ENCODE results near the gene C1QL3. TPM values are rescaled to one million over a fixed set of nuclear protein-coding genes. Genes with fewer than 3 reads are reported as not detected.

C1QL3 gene
- total RNA-seq, 1 donor from 2014 or later = 0.28 TPM

DNA sequence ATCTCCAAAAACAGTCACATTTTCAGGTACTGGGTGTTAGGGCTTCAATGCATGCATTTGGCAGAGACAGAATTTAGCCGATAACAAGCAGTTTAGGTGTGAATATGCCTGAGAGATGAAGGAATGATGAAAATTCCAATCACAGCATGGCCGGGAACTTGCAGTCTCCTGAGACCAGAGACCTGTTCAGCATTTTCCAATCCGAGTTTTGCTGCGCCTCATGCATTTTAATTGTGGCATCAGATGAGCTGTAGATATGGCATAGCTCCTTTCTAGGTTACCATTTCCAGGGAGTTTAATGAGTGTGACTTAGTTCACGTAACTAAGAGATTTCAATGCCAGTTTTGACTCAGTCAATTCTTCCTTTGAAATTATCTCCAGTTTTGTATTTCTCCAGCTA, 14.5 kb upstream of the C1QL3 start:
- H3K27me3 ChIP-seq = no peaks in the 10 kb centered on the region
- H3K79me2 ChIP-seq (ENCODE audit: low read depth) = no peaks in the 10 kb centered on the region
- Mint-ChIP-seq H3K27me3 (ENCODE audit: insufficient read depth, low read depth) (no peaks in the 10 kb centered on the region), H3K4me1 (no peaks in the 10 kb centered on the region), H3K27ac (no peak overlapping the region), H3K9me3 (no peaks in the 10 kb centered on the region), H3K4me3 (no peak overlapping the region), H3K36me3 (no peaks in the 10 kb centered on the region)
- no peak for DNase-seq (ENCODE audit: low spot score)
- no peaks in the 10 kb centered on the region for H3K4me1 ChIP-seq
- H3K9me3 ChIP-seq (ENCODE audit: low read depth) = no peaks in the 10 kb centered on the region
- no peak overlapping the region for H3K27ac ChIP-seq
- TF ChIP-seq EZH2phosphoT487 (IDR thresholded peaks at IDR 0.05) = no peak
- TF ChIP-seq, protein P1, sequence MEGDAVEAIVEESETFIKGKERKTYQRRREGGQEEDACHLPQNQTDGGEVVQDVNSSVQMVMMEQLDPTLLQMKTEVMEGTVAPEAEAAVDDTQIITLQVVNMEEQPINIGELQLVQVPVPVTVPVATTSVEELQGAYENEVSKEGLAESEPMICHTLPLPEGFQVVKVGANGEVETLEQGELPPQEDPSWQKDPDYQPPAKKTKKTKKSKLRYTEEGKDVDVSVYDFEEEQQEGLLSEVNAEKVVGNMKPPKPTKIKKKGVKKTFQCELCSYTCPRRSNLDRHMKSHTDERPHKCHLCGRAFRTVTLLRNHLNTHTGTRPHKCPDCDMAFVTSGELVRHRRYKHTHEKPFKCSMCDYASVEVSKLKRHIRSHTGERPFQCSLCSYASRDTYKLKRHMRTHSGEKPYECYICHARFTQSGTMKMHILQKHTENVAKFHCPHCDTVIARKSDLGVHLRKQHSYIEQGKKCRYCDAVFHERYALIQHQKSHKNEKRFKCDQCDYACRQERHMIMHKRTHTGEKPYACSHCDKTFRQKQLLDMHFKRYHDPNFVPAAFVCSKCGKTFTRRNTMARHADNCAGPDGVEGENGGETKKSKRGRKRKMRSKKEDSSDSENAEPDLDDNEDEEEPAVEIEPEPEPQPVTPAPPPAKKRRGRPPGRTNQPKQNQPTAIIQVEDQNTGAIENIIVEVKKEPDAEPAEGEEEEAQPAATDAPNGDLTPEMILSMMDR (IDR thresholded peaks at IDR 0.05) = no peak
- no peak for TF ChIP-seq EZH2 (IDR thresholded peaks at IDR 0.05)
- no peak overlapping the region for H3K4me3 ChIP-seq
- no peaks in the 10 kb centered on the region for H4K20me1 ChIP-seq (ENCODE audit: low read depth)
- no peak overlapping the region for H3K4me2 ChIP-seq
- H3K36me3 ChIP-seq = no peaks in the 10 kb centered on the region
- H3K9ac ChIP-seq = no peak overlapping the region
- no peak overlapping the region for H2AFZ ChIP-seq (replicated peaks)
- H3F3A ChIP-seq (ENCODE audit: low read depth) = no peaks in the 10 kb centered on the region

DNA sequence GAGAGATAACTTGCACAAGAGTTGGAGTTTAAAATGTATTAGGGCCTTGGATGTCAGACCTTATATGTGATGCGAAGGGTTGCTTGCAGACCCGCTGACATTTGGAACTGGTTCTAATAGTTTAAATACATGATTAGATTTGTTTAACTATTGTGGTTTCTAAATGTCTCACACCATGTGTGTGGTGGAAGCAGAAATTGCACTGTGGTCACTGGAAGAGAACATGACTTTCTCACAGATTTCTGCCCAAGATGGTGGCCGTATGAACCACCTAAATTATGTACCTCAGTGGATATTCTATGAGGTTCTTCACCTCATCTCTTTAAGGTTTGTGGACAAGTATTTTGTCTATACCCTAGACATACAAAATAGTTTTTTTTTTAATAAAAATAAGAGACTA, 8.2 kb upstream of the C1QL3 start:
- Histone ChIP-seq H2AFZ (replicated peaks) (no peak overlapping the region), H3K79me2 (ENCODE audit: low read depth) (no peaks in the 10 kb centered on the region), H3K4me2 (no peak overlapping the region), H3K36me3 (no peaks in the 10 kb centered on the region), H3K4me3 (no peak overlapping the region), H3F3A (ENCODE audit: low read depth) (peaks cover 24% of the 10 kb centered on the region), H3K9ac (no peak overlapping the region), H3K27ac (no peak overlapping the region), H4K20me1 (ENCODE audit: low read depth) (no peaks in the 10 kb centered on the region), H3K9me3 (ENCODE audit: low read depth) (no peaks in the 10 kb centered on the region), H3K4me1 (peaks cover 22% of the 10 kb centered on the region), H3K27me3 (peaks cover 3% of the 10 kb centered on the region)
- DNase-seq (ENCODE audit: low spot score) = no peak
- no peak overlapping the region for H3K4me3 Mint-ChIP-seq
- H3K9me3 Mint-ChIP-seq = no peaks in the 10 kb centered on the region
- peaks cover under 1% of the 10 kb centered on the region for H3K27me3 Mint-ChIP-seq (ENCODE audit: insufficient read depth, low read depth)
- TF ChIP-seq, protein P1 (IDR thresholded peaks at IDR 0.05) = no peak
- TF ChIP-seq EZH2 (IDR thresholded peaks at IDR 0.05) (no peak), EZH2phosphoT487 (IDR thresholded peaks at IDR 0.05) (no peak)
- no peaks in the 10 kb centered on the region for H3K36me3 Mint-ChIP-seq
- peaks cover 4% of the 10 kb centered on the region for H3K4me1 Mint-ChIP-seq
- no peak overlapping the region for H3K27ac Mint-ChIP-seq

DNA sequence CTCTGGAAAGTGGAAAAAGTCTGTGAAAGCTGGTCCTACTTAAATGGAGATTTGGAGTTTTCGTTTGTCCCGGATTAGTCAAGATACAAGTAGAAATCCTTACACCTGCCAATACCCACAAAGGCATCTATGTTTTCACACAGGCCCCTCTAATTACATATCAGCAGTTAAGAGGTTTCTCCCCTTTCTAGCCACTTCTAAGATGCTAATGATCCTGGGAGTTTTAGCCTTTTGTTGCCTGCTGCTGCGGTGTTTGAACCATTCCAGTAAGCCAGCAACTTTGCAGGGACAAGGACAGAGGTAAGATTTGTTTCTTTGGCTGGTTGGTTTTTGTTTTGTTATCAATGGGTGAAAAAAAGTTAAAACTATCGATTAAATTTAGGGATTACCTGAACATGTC, 5.8 kb upstream of the C1QL3 start:
- no peak for TF ChIP-seq EZH2phosphoT487 (IDR thresholded peaks at IDR 0.05)
- TF ChIP-seq, protein P1 (IDR thresholded peaks at IDR 0.05) = no peak
- TF ChIP-seq EZH2 (IDR thresholded peaks at IDR 0.05) = no peak
- H2AFZ ChIP-seq (replicated peaks) = no peak overlapping the region
- peak overlapping the region; percentile 56 for H3K4me2 ChIP-seq
- peak; percentile 70 for DNase-seq (ENCODE audit: low spot score)
- peaks cover 36% of the 10 kb centered on the region for H3F3A ChIP-seq (ENCODE audit: low read depth)
- no peaks in the 10 kb centered on the region for H3K36me3 ChIP-seq
- H3K79me2 ChIP-seq (ENCODE audit: low read depth) = no peaks in the 10 kb centered on the region
- peaks cover 38% of the 10 kb centered on the region for H3K4me1 ChIP-seq
- peaks cover 27% of the 10 kb centered on the region for H3K27me3 ChIP-seq
- Mint-ChIP-seq H3K36me3 (no peaks in the 10 kb centered on the region), H3K27me3 (ENCODE audit: insufficient read depth, low read depth) (peaks cover 17% of the 10 kb centered on the region), H3K27ac (no peak overlapping the region), H3K4me1 (peaks cover 4% of the 10 kb centered on the region), H3K9me3 (no peaks in the 10 kb centered on the region), H3K4me3 (no peak overlapping the region)
- H3K9ac ChIP-seq = no peak overlapping the region
- peaks cover 6% of the 10 kb centered on the region for H4K20me1 ChIP-seq (ENCODE audit: low read depth)
- no peaks in the 10 kb centered on the region for H3K9me3 ChIP-seq (ENCODE audit: low read depth)
- no peak overlapping the region for H3K4me3 ChIP-seq
- H3K27ac ChIP-seq = peak overlapping the region; percentile 43
